GM10248 (cell line): ENCODE data around the gene SETD2.

Experiments used
- CTCF ChIA-PET: fragments of 300-600 bp; sonication (Branson Sonifier 250); formaldehyde crosslinking; extraction: SDS; loops from one replicate; lab custom pipeline; 2021; ENCODE audit warnings: antibody characterized with exemption; lab: Yijun Ruan, JAX
- POLR2A ChIA-PET: fragments of 350-650 bp; sonication (Branson Sonifier 250); formaldehyde crosslinking; extraction: SDS; loops from one replicate; lab custom pipeline; 2020; ENCODE audit warnings: antibody characterized with exemption; lab: Yijun Ruan, JAX
- DNase-seq: peaks from one replicate; pipeline ENCODE4 v3.0.0; 2012; ENCODE audit errors: extremely low spot score
- CTCF ChIP-seq: IDR thresholded peaks from 2 replicates; pipeline ENCODE4 v1.5.1; 2012; ENCODE audit warnings: mild to moderate bottlenecking, low read depth; ENCODE audit errors: extremely low read depth, missing control alignments, control extremely low read depth

SETD2 gene

GRCh38 chr3:47009225-47010110 is 154.4 kb downstream of the SETD2 start:
- TF ChIP-seq CTCF = no peak
- peak; percentile 98 for DNase-seq
- CTCF ChIA-PET = interaction anchor here (0.7 to 1.5 kb wide), 2 partner anchors 11 to 14 kb away, joined by 3 to 4 read pairs; no protein-coding TSS in a partner anchor
- POLR2A ChIA-PET = no interaction called here

GRCh38 chr3:47008851-47009224 is 155.1 kb downstream of the SETD2 start:
- TF ChIP-seq CTCF = no peak
- ChIA-PET CTCF (interaction anchor here (0.7 to 1.5 kb wide), 2 partner anchors 11 to 14 kb away, joined by 3 to 4 read pairs; no protein-coding TSS in a partner anchor), POLR2A (no interaction called here)
- no peak for DNase-seq

GRCh38 chr3:47008234-47008796 is 155.6 kb downstream of the SETD2 start:
- POLR2A ChIA-PET = no interaction called here
- no peak for DNase-seq
- CTCF ChIA-PET = interaction anchor here (1.5 kb wide), 1 partner anchor 10 kb away, joined by 4 read pairs; no protein-coding TSS in a partner anchor
- TF ChIP-seq CTCF = no peak

GRCh38 chr3:47007482-47008233 is 156.3 kb downstream of the SETD2 start:
- no peak for TF ChIP-seq CTCF
- no peak for DNase-seq
- POLR2A ChIA-PET = interaction anchor here (0.5 kb wide), 1 partner anchor 28 kb away, joined by 4 read pairs; no protein-coding TSS in a partner anchor
- CTCF ChIA-PET = interaction anchor here (1.8 to 1.9 kb wide), 2 partner anchors 28 to 37 kb away, joined by 5 to 6 read pairs; partner anchors contain the start of gene NBEAL2

GRCh38 chr3:47007001-47007400 is 156.9 kb downstream of the SETD2 start:
- CTCF ChIA-PET = interaction anchor here (1.3 to 1.9 kb wide), 3 partner anchors 27 to 112 kb away, joined by 3 to 6 read pairs (median 5); partner anchors contain the start of gene NBEAL2
- DNase-seq = no peak
- no peak for TF ChIP-seq CTCF
- POLR2A ChIA-PET = interaction anchor here (0.6 kb wide), 1 partner anchor 1953 kb away, joined by 3 read pairs; no protein-coding TSS in a partner anchor
